Measurements from ENCODE around the gene HLF. TPM values are rescaled to one million over a fixed set of nuclear protein-coding genes. Genes with fewer than 3 reads are reported as not detected.

HLF gene
- total and polyA plus RNA-seq, 5 donors, result 17.0 to 56.6 (median 46.1) TPM

GRCh38 chr17:55267777-55268648 lies 3.3 kb downstream of the HLF start:
- intact Hi-C loops (cut with DNase I), result no loop called here
- ATAC-seq (no peak), DNase-seq (no peak)
- no peaks in the 10 kb centered on the region for H3K9me3 ChIP-seq (ENCODE audit: control insufficient read depth, low read length)
- no peaks in the 10 kb centered on the region for H3K4me1 ChIP-seq (ENCODE audit: control insufficient read depth, insufficient read depth, low read length)
- 63% methylated on average over 11 of the region's 11 CpGs for WGBS
- peak overlapping the region; percentile 39 for H3K27ac ChIP-seq (ENCODE audit: low read length)
- no peaks in the 10 kb centered on the region for H3K27me3 ChIP-seq (ENCODE audit: control insufficient read depth, insufficient read depth)
- peak overlapping the region; percentile 14 for H3K4me3 ChIP-seq (ENCODE audit: low read length)

GRCh38 chr17:55268649-55269480 lies 4.1 kb downstream of the HLF start:
- 60% methylated on average over 8 of the region's 8 CpGs for WGBS
- H3K4me3 ChIP-seq (ENCODE audit: low read length), result no peak overlapping the region
- no peaks in the 10 kb centered on the region for H3K9me3 ChIP-seq (ENCODE audit: control insufficient read depth, low read length)
- H3K4me1 ChIP-seq (ENCODE audit: control insufficient read depth, insufficient read depth, low read length), result no peaks in the 10 kb centered on the region
- intact Hi-C loops (cut with DNase I), result no loop called here
- no peak for ATAC-seq
- DNase-seq, result no peak
- H3K27me3 ChIP-seq (ENCODE audit: control insufficient read depth, insufficient read depth), result no peaks in the 10 kb centered on the region
- peak overlapping the region; percentile 36 for H3K27ac ChIP-seq (ENCODE audit: low read length)

- intact Hi-C loops (cut with DNase I), result no loop called here
- DNase-seq, result no peak
- no peaks in the 10 kb centered on the region for H3K9me3 ChIP-seq (ENCODE audit: control insufficient read depth, low read length)
- no peak for ATAC-seq
- no peak overlapping the region for H3K4me3 ChIP-seq (ENCODE audit: low read length)
- H3K27me3 ChIP-seq (ENCODE audit: control insufficient read depth, insufficient read depth), result no peaks in the 10 kb centered on the region
- H3K27ac ChIP-seq (ENCODE audit: low read length), result no peak overlapping the region
- H3K4me1 ChIP-seq (ENCODE audit: control insufficient read depth, insufficient read depth, low read length), result peaks cover 3% of the 10 kb centered on the region
Measured at GRCh38 chr17:55269894-55270293, 5.1 kb downstream of the HLF start.

- H3K27ac ChIP-seq (ENCODE audit: low read length), result no peak overlapping the region
- no peak overlapping the region for H3K4me3 ChIP-seq (ENCODE audit: low read length)
- DNase-seq (no peak), ATAC-seq (no peak)
- H3K9me3 ChIP-seq (ENCODE audit: control insufficient read depth, low read length), result no peaks in the 10 kb centered on the region
- H3K4me1 ChIP-seq (ENCODE audit: control insufficient read depth, insufficient read depth, low read length), result peaks cover 3% of the 10 kb centered on the region
- no peaks in the 10 kb centered on the region for H3K27me3 ChIP-seq (ENCODE audit: control insufficient read depth, insufficient read depth)
- intact Hi-C loops (cut with DNase I), result no loop called here
- WGBS, result 85% methylated on average over 1 of the region's 1 CpG
Measured at GRCh38 chr17:55271223-55271571, 6.4 kb downstream of the HLF start.

GRCh38 chr17:55271958-55272710 lies 7.4 kb downstream of the HLF start:
- 83% methylated on average over 8 of the region's 8 CpGs for WGBS
- Histone ChIP-seq H3K4me1 (ENCODE audit: control insufficient read depth, insufficient read depth, low read length) (peaks cover 7% of the 10 kb centered on the region), H3K27me3 (ENCODE audit: control insufficient read depth, insufficient read depth) (no peaks in the 10 kb centered on the region), H3K27ac (ENCODE audit: low read length) (peak overlapping the region; percentile 98), H3K4me3 (ENCODE audit: low read length) (no peak overlapping the region), H3K9me3 (ENCODE audit: control insufficient read depth, low read length) (no peaks in the 10 kb centered on the region)
- ATAC-seq (no peak), DNase-seq (no peak)
- intact Hi-C loops (cut with DNase I), result no loop called here

- Histone ChIP-seq H3K4me1 (ENCODE audit: control insufficient read depth, insufficient read depth, low read length) (peaks cover 9% of the 10 kb centered on the region), H3K4me3 (ENCODE audit: low read length) (no peak overlapping the region), H3K9me3 (ENCODE audit: control insufficient read depth, low read length) (no peaks in the 10 kb centered on the region), H3K27ac (ENCODE audit: low read length) (peak overlapping the region; percentile 98), H3K27me3 (ENCODE audit: control insufficient read depth, insufficient read depth) (no peaks in the 10 kb centered on the region)
- WGBS, result 44% methylated on average over 13 of the region's 13 CpGs
- DNase-seq (no peak), ATAC-seq (peak; percentile 15 to 57)
- intact Hi-C loops (cut with DNase I), result no loop called here
Measured at GRCh38 chr17:55272711-55273578, 8.2 kb downstream of the HLF start.

- peak; percentile 73 to 91 (median 88) for DNase-seq
- no peak overlapping the region for H3K4me3 ChIP-seq (ENCODE audit: low read length)
- ATAC-seq, result peak; percentile 85
- intact Hi-C loops (cut with DNase I), result no loop called here
- no peaks in the 10 kb centered on the region for H3K9me3 ChIP-seq (ENCODE audit: control insufficient read depth, low read length)
- no peaks in the 10 kb centered on the region for H3K27me3 ChIP-seq (ENCODE audit: control insufficient read depth, insufficient read depth)
- peak overlapping the region; percentile 98 for H3K27ac ChIP-seq (ENCODE audit: low read length)
- 15% methylated on average over 7 of the region's 7 CpGs for WGBS
- peaks cover 11% of the 10 kb centered on the region for H3K4me1 ChIP-seq (ENCODE audit: control insufficient read depth, insufficient read depth, low read length)
Measured at GRCh38 chr17:55273579-55274354, 9.0 kb downstream of the HLF start.

GRCh38 chr17:55274355-55275255 lies 9.8 kb downstream of the HLF start:
- ATAC-seq, result peak; percentile 5 to 18
- no peak for DNase-seq
- peak overlapping the region; percentile 83 for H3K27ac ChIP-seq (ENCODE audit: low read length)
- intact Hi-C loops (cut with DNase I), result no loop called here
- H3K9me3 ChIP-seq (ENCODE audit: control insufficient read depth, low read length), result no peaks in the 10 kb centered on the region
- 52% methylated on average over 7 of the region's 7 CpGs for WGBS
- peaks cover 11% of the 10 kb centered on the region for H3K4me1 ChIP-seq (ENCODE audit: control insufficient read depth, insufficient read depth, low read length)
- no peaks in the 10 kb centered on the region for H3K27me3 ChIP-seq (ENCODE audit: control insufficient read depth, insufficient read depth)
- no peak overlapping the region for H3K4me3 ChIP-seq (ENCODE audit: low read length)

Data from right cardiac atrium (tissue), 5 donors.